ENCODE data around the gene DYNLRB2. TPM values are rescaled to one million over a fixed set of nuclear protein-coding genes. Genes with fewer than 3 reads are reported as not detected.

Gene DYNLRB2
- total RNA-seq, 1 donor from 2014 or later = not detected

GRCh38 chr16:80547145-80547544 is 6.4 kb downstream of the DYNLRB2 start:
- DNase-seq (ENCODE audit: low read depth, low spot score) = no peak

DNA sequence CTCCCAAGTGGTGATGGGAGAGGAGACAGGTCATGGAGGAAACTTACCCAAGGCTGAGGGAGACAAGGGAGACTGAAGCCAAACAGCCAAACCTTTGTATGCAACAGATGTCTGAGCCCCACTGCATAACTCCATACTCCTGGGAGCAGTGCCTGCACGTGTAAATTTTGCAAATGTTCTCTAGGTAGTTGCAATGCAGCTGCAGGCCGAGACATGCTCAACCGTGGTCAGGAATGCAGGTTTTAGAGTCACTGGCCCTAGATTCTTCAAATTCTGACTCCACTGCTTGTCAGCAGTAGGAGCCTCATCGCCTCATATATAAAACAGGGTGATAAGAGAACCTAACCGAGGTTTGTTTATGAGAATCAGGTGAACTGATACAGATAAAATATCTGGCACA is 11.5 kb downstream of the DYNLRB2 start:
- DNase-seq (ENCODE audit: low read depth, low spot score) = no peak

DNA sequence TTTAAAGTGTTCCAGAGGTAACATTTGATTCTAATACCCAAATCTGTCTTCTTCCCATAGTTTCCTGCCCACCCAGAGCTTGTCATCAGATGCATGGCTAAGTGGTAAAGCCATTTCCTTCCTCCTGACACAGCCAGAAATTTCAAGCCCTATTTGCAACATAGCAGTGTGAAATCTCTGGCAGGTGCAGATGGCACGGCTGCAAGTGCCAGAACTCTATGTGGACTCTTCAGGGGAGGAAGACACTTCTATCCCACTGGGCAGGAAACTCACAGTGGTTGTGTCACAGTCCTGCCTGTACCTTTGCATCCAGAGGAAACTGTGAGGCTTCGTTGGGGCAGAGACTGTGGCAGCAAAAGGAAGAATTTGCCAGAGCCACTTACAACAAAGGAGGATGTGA is 13.2 kb downstream of the DYNLRB2 start:
- DNase-seq (ENCODE audit: low read depth, low spot score) = no peak

DNA sequence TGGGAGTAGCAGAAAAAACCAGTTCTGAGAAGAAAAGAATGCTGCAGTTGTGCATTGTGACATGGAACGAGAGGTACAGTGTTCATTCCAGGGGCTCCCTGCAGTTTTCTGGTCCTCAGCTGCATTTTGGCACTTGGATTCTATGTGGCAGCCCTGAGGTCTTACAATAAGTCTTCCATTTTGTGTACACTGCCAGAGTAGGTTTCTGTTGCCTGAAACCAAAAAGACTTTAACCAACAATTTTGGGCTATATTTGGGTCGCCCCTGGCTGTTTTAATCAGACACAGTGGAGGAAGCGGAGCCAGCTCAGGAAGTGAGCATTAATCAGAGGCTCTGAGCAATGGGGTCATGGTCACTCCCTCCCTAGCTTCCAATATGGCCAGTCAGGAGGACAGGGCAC is 15.7 kb downstream of the DYNLRB2 start:
- DNase-seq (ENCODE audit: low read depth, low spot score) = no peak

GRCh38 chr16:80557037-80557436 is 16.2 kb downstream of the DYNLRB2 start:
- DNase-seq (ENCODE audit: low read depth, low spot score) = no peak

DNA sequence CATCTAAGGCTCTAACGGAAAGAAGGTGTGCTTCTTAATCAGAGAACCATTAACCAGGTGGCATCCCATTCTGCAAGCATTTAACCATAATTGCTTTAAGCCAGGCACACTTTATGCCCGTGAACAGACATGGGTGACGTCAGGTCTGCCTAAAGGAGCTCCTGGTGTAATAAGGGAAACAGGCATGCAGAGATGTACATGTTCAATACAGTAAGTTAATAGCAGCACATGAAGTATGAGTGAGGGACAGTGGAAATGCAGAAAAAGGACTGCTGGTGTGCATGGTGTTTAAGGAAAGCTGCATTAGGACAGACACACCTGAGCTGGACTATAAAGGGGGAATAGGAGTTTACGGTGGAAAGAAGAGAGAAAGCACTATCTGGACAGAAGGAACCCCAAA is 18.6 kb downstream of the DYNLRB2 start:
- DNase-seq (ENCODE audit: low read depth, low spot score) = no peak

DNA sequence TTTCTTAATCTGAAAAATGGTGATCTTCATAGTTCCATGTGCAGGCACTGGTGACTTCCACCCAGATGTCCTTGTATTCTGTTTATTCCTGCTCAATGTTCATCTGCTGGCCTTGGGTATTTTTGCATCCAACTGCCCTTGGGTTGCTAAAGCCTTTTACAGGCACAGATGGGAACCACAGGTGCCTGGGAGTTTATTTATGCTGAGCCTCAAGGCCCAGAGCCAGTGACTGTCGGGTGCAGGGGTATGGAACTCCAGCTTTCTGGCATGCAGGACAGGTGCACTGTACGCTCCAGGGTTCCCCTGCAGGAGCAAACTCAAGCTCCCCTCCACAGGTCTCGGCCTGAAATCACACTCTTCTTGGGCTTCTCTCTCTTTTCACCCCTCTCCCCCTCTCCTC is 22.3 kb downstream of the DYNLRB2 start:
- no peak for DNase-seq (ENCODE audit: low read depth, low spot score)

DNA sequence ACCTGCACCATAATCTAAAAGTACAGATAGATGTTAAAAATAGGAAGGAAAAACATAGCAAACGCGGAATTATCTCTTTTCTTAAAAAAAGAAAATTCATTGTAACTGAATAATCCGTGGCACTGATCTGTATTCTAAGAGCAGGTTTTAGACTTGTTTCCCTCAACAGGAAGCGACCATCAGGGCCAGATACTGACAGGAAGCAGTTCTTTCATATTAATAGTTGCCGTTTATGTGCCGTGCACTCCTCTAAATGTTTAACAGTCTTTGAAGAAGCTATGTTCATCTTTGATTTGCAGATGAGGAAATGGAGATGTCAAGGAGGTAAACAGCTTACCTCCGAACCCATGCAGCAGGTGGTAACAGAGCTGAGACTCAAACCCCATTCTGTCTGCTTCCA is 23.6 kb downstream of the DYNLRB2 start:
- DNase-seq (ENCODE audit: low read depth, low spot score) = no peak

GRCh38 chr16:80569440-80570105 is 28.8 kb downstream of the DYNLRB2 start:
- no peak for DNase-seq (ENCODE audit: low read depth, low spot score)

DNA sequence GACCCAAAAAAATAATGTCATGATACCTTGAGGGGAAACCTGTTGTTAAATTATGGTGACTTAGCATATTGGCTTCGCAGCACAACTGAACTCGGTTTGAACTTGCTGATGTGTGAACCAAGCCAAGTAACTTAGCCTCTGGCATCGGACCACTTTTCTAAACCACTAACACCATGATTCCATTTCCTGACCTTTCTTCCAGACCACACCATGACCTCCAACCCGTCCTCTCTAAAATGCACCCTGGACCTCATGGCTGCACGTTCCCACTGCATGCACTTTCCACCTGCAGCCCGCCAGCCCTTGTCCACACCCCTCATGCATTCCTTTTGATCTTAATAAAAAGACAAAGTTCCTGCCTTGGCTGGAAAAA is 29.3 kb downstream of the DYNLRB2 start:
- no peak for DNase-seq (ENCODE audit: low read depth, low spot score)

- no peak for DNase-seq (ENCODE audit: low read depth, low spot score)
These were observed 32.9 kb downstream of the DYNLRB2 start for GRCh38 chr16:80573700-80574120.

GRCh38 chr16:80576343-80576912 is 35.6 kb downstream of the DYNLRB2 start:
- DNase-seq (ENCODE audit: low read depth, low spot score) = no peak

DNA sequence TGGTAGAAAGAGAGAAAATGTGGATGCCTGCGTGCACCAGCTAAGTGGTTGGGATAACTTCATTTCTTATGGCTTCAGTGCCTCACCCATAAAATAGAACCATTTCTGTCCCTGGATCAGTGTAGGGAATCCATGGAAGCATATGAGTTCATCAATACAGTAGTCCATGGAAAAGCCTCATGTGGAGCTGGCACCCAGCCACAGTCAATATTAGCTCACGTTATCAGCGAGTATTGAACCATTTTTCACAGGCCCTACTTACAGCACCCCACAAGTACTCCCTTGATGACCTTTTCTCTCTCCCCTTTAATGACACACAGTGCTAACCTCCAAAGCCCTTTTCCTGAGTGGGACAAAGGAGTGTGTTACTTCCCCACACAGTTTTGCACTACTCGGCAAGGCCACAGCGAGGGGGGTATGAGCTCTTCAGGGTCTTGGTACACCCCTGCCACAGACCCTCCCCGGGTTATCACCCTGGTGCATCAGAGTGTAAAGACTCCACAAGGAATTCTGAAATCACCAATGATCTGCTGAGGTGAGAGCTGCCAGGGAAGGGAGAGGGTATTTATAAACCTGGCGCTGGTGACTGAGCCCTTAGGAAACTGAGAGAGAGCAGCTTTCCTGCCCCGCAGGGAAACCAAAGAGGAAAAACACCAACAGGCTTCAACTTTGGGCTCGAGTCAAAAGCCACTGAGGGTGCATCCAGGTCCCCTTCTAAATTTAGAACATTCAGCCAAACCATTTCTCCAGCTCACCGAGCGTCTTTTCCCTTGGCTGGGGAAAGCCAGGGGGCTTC is 36.9 kb downstream of the DYNLRB2 start:
- DNase-seq (ENCODE audit: low read depth, low spot score) = no peak

DNA sequence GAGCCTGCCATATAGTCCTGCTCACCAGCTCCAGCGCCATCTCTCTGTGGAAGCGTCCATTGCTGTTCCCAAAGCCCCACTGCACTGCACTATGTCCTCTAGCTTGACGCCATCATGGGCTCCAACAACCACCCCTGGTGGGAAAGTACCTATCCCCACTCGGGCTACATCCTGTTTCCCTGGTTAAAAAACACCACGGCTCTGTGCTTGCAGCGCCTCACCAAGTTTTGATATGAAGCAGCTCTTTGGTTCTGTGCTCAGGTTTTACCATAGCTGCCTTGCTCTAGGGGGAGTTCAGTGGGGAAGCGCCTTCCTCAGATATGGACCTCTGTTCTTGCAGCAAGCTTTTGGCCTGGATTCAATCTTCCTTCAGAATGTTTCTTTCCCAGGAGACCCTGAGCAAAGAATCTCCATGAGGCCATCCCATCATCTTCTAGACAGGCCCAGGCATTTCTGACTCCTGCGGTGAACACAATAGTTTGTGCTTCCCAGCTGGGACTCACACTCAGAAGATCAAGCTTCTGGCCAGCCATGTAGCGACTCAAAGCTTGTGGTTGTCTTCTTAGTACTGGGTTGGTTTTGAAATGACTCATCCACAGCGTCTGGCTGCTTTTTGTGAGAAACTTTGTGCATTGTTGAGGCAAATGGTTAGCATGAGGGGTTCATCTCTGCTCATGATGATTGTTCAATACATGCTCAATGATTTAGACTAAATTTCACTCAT is 39.5 kb downstream of the DYNLRB2 start:
- DNase-seq (ENCODE audit: low read depth, low spot score) = no peak

DNA sequence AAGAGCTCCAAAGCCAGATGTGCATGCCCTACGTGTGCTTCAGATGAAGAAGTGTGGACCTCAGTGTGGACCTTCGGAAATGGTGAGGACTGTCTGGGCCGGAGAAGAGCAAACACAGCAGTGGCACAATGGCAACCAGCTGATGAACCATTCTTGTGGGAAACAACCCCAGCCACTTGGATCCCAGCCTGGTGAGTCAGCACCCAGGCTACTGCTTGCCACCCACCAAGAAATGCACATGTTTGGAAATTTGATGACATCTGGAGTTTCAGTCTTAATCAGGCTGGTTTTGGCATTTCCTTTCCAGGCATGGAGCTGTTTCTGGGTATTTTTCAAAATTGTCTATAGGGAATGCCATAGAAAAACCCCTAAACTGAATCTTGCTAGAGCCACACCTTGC is 42.7 kb downstream of the DYNLRB2 start:
- DNase-seq (ENCODE audit: low read depth, low spot score) = no peak

GRCh38 chr16:80585764-80586163 is 45.0 kb downstream of the DYNLRB2 start:
- DNase-seq (ENCODE audit: low read depth, low spot score) = no peak

GRCh38 chr16:80586476-80586875 is 45.7 kb downstream of the DYNLRB2 start:
- DNase-seq (ENCODE audit: low read depth, low spot score) = no peak

GRCh38 chr16:80587071-80587470 is 46.3 kb downstream of the DYNLRB2 start:
- no peak for DNase-seq (ENCODE audit: low read depth, low spot score)

- DNase-seq (ENCODE audit: low read depth, low spot score) = no peak
These were observed 50.5 kb downstream of the DYNLRB2 start for GRCh38 chr16:80591071-80591915.

DNA sequence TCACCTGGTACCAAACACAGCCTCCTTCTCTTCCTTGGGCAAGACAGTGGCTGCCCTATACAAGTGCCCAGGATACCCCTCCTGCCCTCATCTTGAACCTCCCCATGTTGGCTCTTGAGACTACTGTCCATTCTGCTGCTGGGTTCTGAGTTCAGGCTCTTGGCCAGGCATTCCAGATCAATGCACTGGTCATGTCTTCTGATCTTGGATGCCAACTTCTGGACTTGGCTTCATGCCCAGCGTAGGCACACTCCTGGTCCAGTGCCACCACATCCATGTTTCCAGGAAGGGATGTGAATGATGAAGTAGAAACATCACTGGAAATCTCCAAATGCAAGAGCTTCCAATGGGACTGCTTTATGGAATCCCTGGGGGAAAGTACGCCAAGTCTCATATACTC is 51.5 kb downstream of the DYNLRB2 start:
- no peak for DNase-seq (ENCODE audit: low read depth, low spot score)

GRCh38 chr16:80594756-80595155 is 54.0 kb downstream of the DYNLRB2 start:
- DNase-seq (ENCODE audit: low read depth, low spot score) = no peak

Measured in pulmonary artery endothelial cell (primary cell).